Panc1 (cell line): ENCODE measurements around the gene SLC45A1. TPM values are rescaled to one million over a fixed set of nuclear protein-coding genes. Genes with fewer than 3 reads are reported as not detected.

Source experiments
- ATAC-seq: fragments of 200-7000 bp; cut with Tn5 transposase; 2 replicates; pipeline ENCODE4 v1.9.1; 2020; ENCODE audit warnings: mild to moderate bottlenecking, moderate library complexity
- BruUV-seq: library from RNA; stranded (reverse); fragments of 400-500 nt; replicated peaks from 2 replicates; lab custom pipeline; 2021; lab: Mats Ljungman, UMichigan
- CTCF ChIA-PET: fragments of 300-600 bp; sonication (Branson Sonifier 250); formaldehyde crosslinking; loops from one replicate; lab custom pipeline; 2022; ENCODE audit warnings: antibody characterized with exemption; lab: Charles Lee
- POLR2A ChIA-PET: fragments of 300-600 bp; sonication (Branson Sonifier 250); formaldehyde crosslinking; loops from one replicate; lab custom pipeline; 2022; ENCODE audit warnings: antibody characterized with exemption; lab: Charles Lee
- DNase-seq: peaks from one replicate; pipeline ENCODE4 v3.0.0-alpha.2; 2010; ENCODE audit warnings: low read depth, low spot score
- H3K27ac ChIP-seq: 2 replicates; pipeline ENCODE4 v1.5.1; 2011; ENCODE audit warnings: mild to moderate bottlenecking, low read length, inconsistent platforms
- H3K27me3 ChIP-seq: fragments of 200-500 bp; sonication (Bioruptor generic); 2 replicates; pipeline ENCODE4 v1.6.0; 2014; ENCODE audit warnings: low read length, inconsistent platforms; ENCODE audit not compliant: control insufficient read depth, insufficient read depth
- H3K36me3 ChIP-seq: fragments of 200-500 bp; sonication (Bioruptor generic); 2 replicates; pipeline ENCODE4 v1.5.1; 2014; ENCODE audit warnings: inconsistent platforms, mild to moderate bottlenecking, low read length, moderate library complexity; ENCODE audit not compliant: control insufficient read depth, insufficient read depth
- H3K4me1 ChIP-seq: 2 replicates; pipeline ENCODE4 v1.5.1; 2011; ENCODE audit warnings: inconsistent platforms, mild to moderate bottlenecking, low read length, moderate library complexity; ENCODE audit not compliant: control insufficient read depth, insufficient read depth
- H3K4me3 ChIP-seq, 2 experiments: 2 replicates each; pipeline ENCODE4 v1.5.1; 2011 to 2012; ENCODE audit warnings: low read depth in 2 of 2, low read length in 2 of 2, mild to moderate bottlenecking in 2 of 2, inconsistent platforms in 1 of 2, moderate library complexity in 1 of 2
- H3K9me3 ChIP-seq: fragments of 200-500 bp; sonication (Bioruptor generic); 2 replicates; pipeline ENCODE4 v1.5.1; 2014; ENCODE audit warnings: low read depth, mild to moderate bottlenecking, inconsistent platforms, low read length, moderate library complexity; ENCODE audit not compliant: control insufficient read depth, insufficient read depth
- CTCF ChIP-seq: fragments of 450-650 bp; IDR thresholded peaks from 2 replicates; pipeline ENCODE4 v1.5.1; 2017; ENCODE audit warnings: mild to moderate bottlenecking
- POLR2AphosphoS5 ChIP-seq: IDR thresholded peaks from 2 replicates; pipeline ENCODE4 v1.6.1; 2012; ENCODE audit warnings: mild to moderate bottlenecking, low read depth, low read length, moderate library complexity
- SIN3A ChIP-seq: IDR thresholded peaks from 2 replicates; pipeline ENCODE4 v1.6.1; 2012; ENCODE audit warnings: low read depth, mild to moderate bottlenecking, low read length, moderate library complexity, borderline replicate concordance; ENCODE audit not compliant: insufficient read depth
- TCF7L2 ChIP-seq: IDR thresholded peaks from 2 replicates; pipeline ENCODE4 v1.6.1; 2011; ENCODE audit warnings: mild to moderate bottlenecking, low read depth, low read length, inconsistent platforms
- in situ Hi-C: cut with HindIII; loops from 2 replicates; pipeline ENCODE4 v1.10.0; 2016; ENCODE audit warnings: low sequenced_read_pairs, low pct_unique_long_range_greater_than_20kb
- intact Hi-C: fragments of 100-400 bp; cut with micrococcal nuclease; formaldehyde crosslinking; loops from one replicate; pipeline ENCODE4 v1.10.0; 2022; ENCODE audit not compliant: unreplicated experiment
- total RNA-seq: library from RNA; stranded (reverse); gene quantifications from one replicate; pipeline ENCODE4 v1.2.1, GENCODE V29; 2021; ENCODE audit not compliant: unreplicated experiment
- TF ChIP-seq, protein P1 (sequence below), 2 experiments: IDR thresholded peaks; 2 replicates each; pipeline ENCODE4 v1.6.1; 2011 to 2012; ENCODE audit warnings: low read depth in 2 of 2, control low read depth in 1 of 2, low read length in 1 of 2, mild to moderate bottlenecking in 1 of 2, moderate library complexity in 1 of 2; ENCODE audit not compliant: insufficient read depth in 1 of 2

SLC45A1 gene
- total RNA-seq, 1 experiment from 2014 or later: 11.3 TPM

GRCh38 chr1:8382608-8383505 is 64.9 kb downstream of the SLC45A1 start:
- TSS peak; percentile 18 for BruUV-seq
- ChIA-PET POLR2A (interaction anchor here (0.5 kb wide), 1 partner anchor 66 kb away, joined by 3 read pairs; no protein-coding TSS in a partner anchor), CTCF (no interaction called here)
- no peak for ATAC-seq
- Histone ChIP-seq H3K27ac (no peak overlapping the region), H3K27me3 (no peaks in the 10 kb centered on the region), H3K4me1 (peaks cover 47% of the 10 kb centered on the region), H3K36me3 (peaks cover 11% of the 10 kb centered on the region), H3K9me3 (no peaks in the 10 kb centered on the region), H3K4me3 (no peak overlapping the region)
- in situ Hi-C loops (no loop called here), intact Hi-C loops (no loop called here)
- DNase-seq: no peak
- TF ChIP-seq SIN3A (no peak), CTCF (no peak), POLR2AphosphoS5 (no peak)
- TF ChIP-seq, protein P1, sequence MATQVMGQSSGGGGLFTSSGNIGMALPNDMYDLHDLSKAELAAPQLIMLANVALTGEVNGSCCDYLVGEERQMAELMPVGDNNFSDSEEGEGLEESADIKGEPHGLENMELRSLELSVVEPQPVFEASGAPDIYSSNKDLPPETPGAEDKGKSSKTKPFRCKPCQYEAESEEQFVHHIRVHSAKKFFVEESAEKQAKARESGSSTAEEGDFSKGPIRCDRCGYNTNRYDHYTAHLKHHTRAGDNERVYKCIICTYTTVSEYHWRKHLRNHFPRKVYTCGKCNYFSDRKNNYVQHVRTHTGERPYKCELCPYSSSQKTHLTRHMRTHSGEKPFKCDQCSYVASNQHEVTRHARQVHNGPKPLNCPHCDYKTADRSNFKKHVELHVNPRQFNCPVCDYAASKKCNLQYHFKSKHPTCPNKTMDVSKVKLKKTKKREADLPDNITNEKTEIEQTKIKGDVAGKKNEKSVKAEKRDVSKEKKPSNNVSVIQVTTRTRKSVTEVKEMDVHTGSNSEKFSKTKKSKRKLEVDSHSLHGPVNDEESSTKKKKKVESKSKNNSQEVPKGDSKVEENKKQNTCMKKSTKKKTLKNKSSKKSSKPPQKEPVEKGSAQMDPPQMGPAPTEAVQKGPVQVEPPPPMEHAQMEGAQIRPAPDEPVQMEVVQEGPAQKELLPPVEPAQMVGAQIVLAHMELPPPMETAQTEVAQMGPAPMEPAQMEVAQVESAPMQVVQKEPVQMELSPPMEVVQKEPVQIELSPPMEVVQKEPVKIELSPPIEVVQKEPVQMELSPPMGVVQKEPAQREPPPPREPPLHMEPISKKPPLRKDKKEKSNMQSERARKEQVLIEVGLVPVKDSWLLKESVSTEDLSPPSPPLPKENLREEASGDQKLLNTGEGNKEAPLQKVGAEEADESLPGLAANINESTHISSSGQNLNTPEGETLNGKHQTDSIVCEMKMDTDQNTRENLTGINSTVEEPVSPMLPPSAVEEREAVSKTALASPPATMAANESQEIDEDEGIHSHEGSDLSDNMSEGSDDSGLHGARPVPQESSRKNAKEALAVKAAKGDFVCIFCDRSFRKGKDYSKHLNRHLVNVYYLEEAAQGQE (IDR thresholded peaks at IDR 0.05; ENCODE audit: insufficient read depth in 1 of 2, low read depth in 2 of 2, low read length in 1 of 2): no peak

DNA sequence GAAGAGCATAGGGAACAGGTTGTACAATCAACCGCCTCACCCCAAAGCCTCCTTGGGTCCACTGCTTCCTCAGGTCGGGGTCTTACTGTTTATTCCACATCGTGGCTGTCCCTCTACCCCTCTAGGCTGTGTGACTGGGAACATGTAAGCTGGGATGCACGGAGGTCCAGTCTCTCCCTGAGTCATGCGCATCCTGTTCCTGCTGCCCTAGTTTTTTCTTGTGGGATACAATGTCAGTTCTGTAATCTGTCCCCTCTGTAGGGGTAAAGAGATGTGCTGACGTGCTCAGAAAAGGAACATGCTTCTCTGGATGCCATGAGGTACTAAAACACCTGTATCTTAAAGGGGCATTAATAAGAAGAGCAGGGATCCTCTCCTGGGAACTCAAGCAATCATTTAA is 66.2 kb downstream of the SLC45A1 start:
- Histone ChIP-seq H3K9me3 (no peaks in the 10 kb centered on the region), H3K36me3 (peaks cover 11% of the 10 kb centered on the region), H3K27me3 (no peaks in the 10 kb centered on the region), H3K27ac (peak overlapping the region; percentile 42; the same call in 1 of the 2 replicates), H3K4me3 (no peak overlapping the region), H3K4me1 (peaks cover 34% of the 10 kb centered on the region)
- ATAC-seq (no peak), DNase-seq (no peak)
- TF ChIP-seq, protein P1 (IDR thresholded peaks at IDR 0.05; ENCODE audit: insufficient read depth in 1 of 2, low read depth in 2 of 2, low read length in 1 of 2): no peak
- TF ChIP-seq POLR2AphosphoS5: no peak
- TF ChIP-seq TCF7L2: no peak
- no peak for TF ChIP-seq CTCF
- TF ChIP-seq SIN3A: no peak
- intact Hi-C loops: no loop called here
- ChIA-PET POLR2A (interaction anchor here (0.6 kb wide), 1 partner anchor 686 kb away, joined by 3 read pairs; no protein-coding TSS in a partner anchor), CTCF (no interaction called here)
- in situ Hi-C loops: no loop called here
- no TSS peak for BruUV-seq
